Liver (tissue), 9 donors: ENCODE data around the gene FGF3. TPM values are rescaled to one million over a fixed set of nuclear protein-coding genes. Genes with fewer than 3 reads are reported as not detected.

Experiments
- DNase-seq: peaks from one replicate; pipeline ENCODE4 v3.0.0-alpha.2; 2017; ENCODE audit warnings: low spot score
- H3K27ac ChIP-seq, 2 donors: one replicate each; pipeline ENCODE4 v1.7.0; 2013; ENCODE audit warnings: inconsistent platforms in 2 of 2, low read length in 2 of 2, control low read depth in 1 of 2, low read depth in 1 of 2, mild to moderate bottlenecking in 1 of 2
- H3K27me3 ChIP-seq, 4 donors: one replicate each; pipeline versions ENCODE4 v1.6.1 to v1.7.0; 2013; ENCODE audit warnings: low read length in 3 of 4, inconsistent platforms in 1 of 4, mild to moderate bottlenecking in 1 of 4, moderate library complexity in 1 of 4; ENCODE audit not compliant: control insufficient read depth in 4 of 4, insufficient read depth in 4 of 4
- H3K36me3 ChIP-seq, 4 donors: one replicate each; pipeline versions ENCODE4 v1.6.1 to v1.7.0; 2013; ENCODE audit warnings: low read length in 3 of 4, mild to moderate bottlenecking in 3 of 4, low read depth in 1 of 4, moderate library complexity in 1 of 4; ENCODE audit not compliant: control insufficient read depth in 4 of 4, insufficient read depth in 3 of 4
- H3K4me1 ChIP-seq, 4 donors: one replicate each; pipeline versions ENCODE4 v1.6.1 to v1.7.0; 2013; ENCODE audit warnings: low read length in 3 of 4, mild to moderate bottlenecking in 3 of 4, moderate library complexity in 1 of 4; ENCODE audit not compliant: control insufficient read depth in 4 of 4, insufficient read depth in 4 of 4
- H3K4me3 ChIP-seq, 3 donors: one replicate each; pipeline versions ENCODE4 v1.6.1 to v1.7.0; 2013; ENCODE audit warnings: low read length in 3 of 3, control low read depth in 1 of 3, low read depth in 1 of 3, mild to moderate bottlenecking in 1 of 3
- H3K9ac ChIP-seq, 2 donors: one replicate each; pipeline ENCODE4 v1.7.0; 2013; ENCODE audit warnings: low read length in 2 of 2, mild to moderate bottlenecking in 2 of 2, moderate library complexity in 2 of 2, control low read depth in 1 of 2, low read depth in 1 of 2
- H3K9me3 ChIP-seq, 4 donors: one replicate each; pipeline versions ENCODE4 v1.6.1 to v1.7.0; 2013; ENCODE audit warnings: low read length in 3 of 4; ENCODE audit not compliant: control insufficient read depth in 4 of 4
- ATF3 ChIP-seq: IDR thresholded peaks from 2 replicates; pipeline ENCODE4 v1.6.1; 2016; ENCODE audit warnings: antibody characterized with exemption
- CTCF ChIP-seq: fragments of 150-350 bp; IDR thresholded peaks from 2 replicates; pipeline ENCODE4 v1.5.1; 2017; ENCODE audit warnings: improper control_type of control experiment, low read depth, low read length; ENCODE audit not compliant: missing input control
- EGR1 ChIP-seq, 2 donors: IDR thresholded peaks; 2 replicates each; pipeline ENCODE4 v1.6.1; 2016 to 2018; ENCODE audit warnings: antibody characterized with exemption in 2 of 2, low read depth in 2 of 2
- FOXA1 ChIP-seq: IDR thresholded peaks from 2 replicates; pipeline ENCODE4 v1.6.1; 2016; ENCODE audit warnings: antibody characterized with exemption
- FOXA2 ChIP-seq: IDR thresholded peaks from 2 replicates; pipeline ENCODE4 v1.6.1; 2016; ENCODE audit warnings: antibody characterized with exemption
- GABPA ChIP-seq, 2 donors: IDR thresholded peaks in 1 of 2; conservative IDR thresholded peaks in 1 of 2; 2 replicates each; pipeline ENCODE4 v1.6.1; 2016; ENCODE audit warnings: antibody characterized with exemption in 2 of 2, mild to moderate bottlenecking in 1 of 2, moderate library complexity in 1 of 2
- HNF4A ChIP-seq, 2 donors: conservative IDR thresholded peaks; 2 replicates each; pipeline ENCODE4 v1.6.1; 2016; ENCODE audit warnings: antibody characterized with exemption in 2 of 2, mild to moderate bottlenecking in 2 of 2
- HNF4G ChIP-seq: IDR thresholded peaks from 2 replicates; pipeline ENCODE4 v1.6.1; 2016; ENCODE audit warnings: antibody characterized with exemption
- JUND ChIP-seq, 2 donors: IDR thresholded peaks; 2 replicates each; pipeline ENCODE4 v1.6.1; 2016; ENCODE audit warnings: antibody characterized with exemption in 2 of 2
- NR2F2 ChIP-seq: IDR thresholded peaks from 2 replicates; pipeline ENCODE4 v1.6.1; 2016; ENCODE audit warnings: antibody characterized with exemption
- RAD21 ChIP-seq, 2 donors: IDR thresholded peaks; 2 replicates each; pipeline ENCODE4 v1.6.1; 2016; ENCODE audit warnings: antibody characterized with exemption in 2 of 2, mild to moderate bottlenecking in 2 of 2
- REST ChIP-seq: IDR thresholded peaks from 2 replicates; pipeline ENCODE4 v1.6.1; 2016; ENCODE audit warnings: antibody characterized with exemption, mild to moderate bottlenecking
- RXRA ChIP-seq, 2 donors: IDR thresholded peaks; 2 replicates each; pipeline ENCODE4 v1.6.1; 2017 to 2018; ENCODE audit warnings: antibody characterized with exemption in 2 of 2, mild to moderate bottlenecking in 1 of 2
- SP1 ChIP-seq: IDR thresholded peaks from 2 replicates; pipeline ENCODE4 v1.6.1; 2018; ENCODE audit warnings: antibody characterized with exemption, mild to moderate bottlenecking
- TAF1 ChIP-seq: conservative IDR thresholded peaks from 2 replicates; pipeline ENCODE4 v1.6.1; 2016; ENCODE audit warnings: antibody characterized with exemption, mild to moderate bottlenecking
- YY1 ChIP-seq: IDR thresholded peaks from 2 replicates; pipeline ENCODE4 v1.6.1; 2016; ENCODE audit warnings: antibody characterized with exemption, mild to moderate bottlenecking
- ZBTB33 ChIP-seq: IDR thresholded peaks from 2 replicates; pipeline ENCODE4 v1.6.1; 2016; ENCODE audit warnings: antibody characterized with exemption
- WGBS: extraction: QIAGEN DNeasy Blood & Tissue Kit; methylation state at CpG from one replicate; pipeline ENCODE4 v1.1.7; 2013; 5-methylcytosine and 5-hydroxymethylcytosine counted together
- polyA plus RNA-seq, 2 donors: library from polyadenylated mRNA; stranded (reverse) in 1 of 2; unstranded in 1 of 2; fragments of 200-250 nt in 1 of 2; fragments of >200 nt in 1 of 2; fragmentation: Nextera tagmentation in 1 of 2; extraction: Ambion mirVana in 1 of 2; gene quantifications; one replicate each; pipeline versions ENCODE4 v1.2.1 to v1.2.3, GENCODE V29; 2013 to 2015
- total RNA-seq, 2 donors: library from RNA; depleted of rRNA; stranded (reverse); fragments of >200 nt; gene quantifications; one replicate each; pipeline ENCODE4 v1.2.3, GENCODE V29; 2014
- TF ChIP-seq, protein P1 (sequence below): IDR thresholded peaks from 2 replicates; pipeline ENCODE4 v1.6.1; 2016; ENCODE audit warnings: antibody characterized with exemption
- donor health status: healthy.
- donor health status: healthy.
- donor health status: healthy.
- donor health status: healthy.
- donor health status: healthy.

FGF3 gene
- total and polyA plus RNA-seq, 4 donors: not detected

DNA sequence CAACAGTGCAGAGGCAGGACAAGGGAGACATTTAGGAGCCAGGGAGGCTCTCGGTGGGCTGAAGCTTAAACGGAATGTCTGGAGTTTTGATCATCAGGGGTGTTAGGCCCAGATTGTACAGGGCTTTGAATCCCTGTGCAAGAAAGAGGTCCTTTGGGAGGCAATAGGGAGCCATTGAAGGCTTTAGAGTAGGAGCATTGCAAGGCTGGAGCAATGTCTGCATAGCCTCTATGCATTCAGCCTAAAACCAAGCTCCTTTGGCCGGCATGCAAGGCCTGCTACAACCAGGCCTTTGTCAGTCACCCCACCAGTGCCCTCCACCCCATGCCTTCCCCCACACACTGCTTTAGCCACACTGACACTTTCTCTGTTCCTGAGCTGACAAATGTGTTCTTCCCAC lies 47.4 kb upstream of the FGF3 start:
- Histone ChIP-seq H3K36me3 (no peaks in the 10 kb centered on the region), H3K9ac (no peak overlapping the region), H3K27me3 (no peaks in the 10 kb centered on the region), H3K4me3 (no peak overlapping the region), H3K9me3 (no peaks in the 10 kb centered on the region), H3K4me1 (peaks cover 0 to 16% (median 7%) of the 10 kb centered on the region in 4 donors), H3K27ac (no peak overlapping the region)
- WGBS: 94% methylated on average over 3 of the region's 3 CpGs
- no peak for DNase-seq
- TF ChIP-seq HNF4G (no peak), ATF3 (no peak), YY1 (no peak), FOXA1 (no peak), HNF4A (conservative IDR thresholded peaks at IDR 0.05) (no peak), GABPA (IDR thresholded peaks at IDR 0.05 in 1 of 2, conservative IDR thresholded peaks at IDR 0.05 in 1 of 2) (no peak), CTCF (no peak), ZBTB33 (no peak), REST (no peak), SP1 (no peak), RXRA (IDR thresholded peaks at IDR 0.05) (no peak), JUND (IDR thresholded peaks at IDR 0.05) (no peak), RAD21 (IDR thresholded peaks at IDR 0.05) (no peak), TAF1 (no peak), EGR1 (IDR thresholded peaks at IDR 0.05; ENCODE audit: low read depth in 2 of 2) (no peak), NR2F2 (no peak), FOXA2 (no peak)
- TF ChIP-seq, protein P1, sequence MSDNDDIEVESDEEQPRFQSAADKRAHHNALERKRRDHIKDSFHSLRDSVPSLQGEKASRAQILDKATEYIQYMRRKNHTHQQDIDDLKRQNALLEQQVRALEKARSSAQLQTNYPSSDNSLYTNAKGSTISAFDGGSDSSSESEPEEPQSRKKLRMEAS: no peak
